Pancreas (tissue), 10 donors: ENCODE measurements around the gene ERBB4. TPM values are rescaled to one million over a fixed set of nuclear protein-coding genes. Genes with fewer than 3 reads are reported as not detected.

Source experiments
- ATAC-seq, 4 donors: fragments of 200-7000 bp; cut with Tn5 transposase; one replicate each; pipeline versions ENCODE4 v1.8.0 to v1.9.1; 2020; ENCODE audit warnings: mild to moderate bottlenecking in 4 of 4, moderate library complexity in 4 of 4
- DNase-seq, 6 donors: peaks; one replicate each; pipeline ENCODE4 v3.0.0-alpha.2; 2020
- FAIRE-seq: peaks from 2 replicates; lab custom pipeline; 2012; peaks lifted over from hg19 to GRCh38; lab: Jason Lieb, UNC
- H3K27ac ChIP-seq, 4 donors: fragments of 200-600 bp; sonication (generic); 1 replicate in 3 of 4; 2 replicates in 1 of 4; pipeline versions ENCODE4 v1.5.0 to v1.8.0; 2020
- H3K27me3 ChIP-seq, 4 donors: fragments of 200-600 bp; one replicate each; pipeline ENCODE4 v1.8.0; 2021
- H3K36me3 ChIP-seq, 3 donors: fragments of 200-600 bp; sonication (generic) in 1 of 3; one replicate each; pipeline versions ENCODE4 v1.5.0 to v1.8.0; 2020 to 2021
- H3K4me1 ChIP-seq, 3 donors: fragments of 200-600 bp; one replicate each; pipeline ENCODE4 v1.8.0; 2021
- H3K4me3 ChIP-seq, 4 donors: fragments of 200-600 bp; sonication (generic) in 2 of 4; one replicate each; pipeline versions ENCODE4 v1.5.0 to v1.8.0; 2020 to 2021
- H3K9me3 ChIP-seq, 4 donors: fragments of 200-600 bp; one replicate each; pipeline ENCODE4 v1.8.0; 2021
- WGBS, 2 donors: extraction: QIAGEN DNeasy Blood & Tissue Kit; methylation state at CpG; one replicate each; pipeline ENCODE4 v1.1.7; 2013; 5-methylcytosine and 5-hydroxymethylcytosine counted together
- intact Hi-C, 3 donors: fragments of 100-400 bp; cut with DNase I; formaldehyde crosslinking; loops; one replicate each; pipeline versions ENCODE4 v1.11.1 to v1.14.2; 2022
- polyA plus RNA-seq, 2 donors: library from polyadenylated mRNA; stranded (reverse); fragments of 200-250 nt; gene quantifications; one replicate each; pipeline ENCODE4 v1.2.3, GENCODE V29; 2013
- total RNA-seq, 6 donors: library from RNA; stranded (reverse); fragmentation: NEBNext Ultra II Directional in 4 of 6; extraction: Animal tissue kit (Norgen Biotek cat#: 25700) in 4 of 6; gene quantifications; one replicate each; pipeline versions ENCODE4 v1.2.1 to v1.2.4, GENCODE V29; 2021 to 2023
- TF ChIP-seq, protein P1 (sequence below), 4 donors: fragments of 200-600 bp; sonication (generic) in 3 of 4; IDR thresholded peaks; one replicate each; pipeline versions ENCODE4 v1.5.0 to v1.8.0; 2021; ENCODE audit warnings: antibody characterized with exemption in 4 of 4
- donor health status: healthy with polysubstance abuse.
- donor health status: DM: no; HTN: no; CAD: no; lungs with moderate emphysema.
- donor health status: DM: no; HTN: no; CAD: no.
- donor health status: control.
- donor health status: control.
- donor health status: Bipolar disorder and iron deficiency.
- donor health status: DM: yes; HTN: yes; CAD: no.
- donor health status: DM: no; HTN: no; CAD: no.
- donor health status: DM: no; HTN: no; CAD: no.
- donor health status: DM: yes; HTN: yes; CAD: no.

ERBB4 gene
- total and polyA plus RNA-seq, 8 donors = 0.30 to 5.0 (median 3.3) TPM

DNA sequence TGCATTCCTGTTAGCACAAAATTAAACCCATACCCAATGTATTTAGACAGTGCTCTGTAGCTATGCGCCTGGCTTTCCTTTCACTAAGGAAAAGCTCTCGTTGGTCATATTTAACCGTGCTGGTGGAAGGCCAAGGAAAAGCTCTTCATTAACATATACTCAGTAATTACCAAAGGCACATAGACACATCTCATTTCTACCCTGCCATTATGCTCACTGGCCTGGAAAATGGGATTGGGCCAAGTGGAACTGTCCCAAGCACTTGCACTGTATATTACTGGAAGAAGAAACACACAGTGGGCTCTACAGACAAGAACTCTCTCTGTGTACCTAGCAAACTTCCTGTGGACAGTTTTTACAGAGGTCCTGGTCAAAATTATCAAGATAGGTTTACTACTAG, 274.4 kb downstream of the ERBB4 start:
- WGBS, 2 donors = 93 to 97% methylated on average over 3 of the region's 3 CpGs
- H3K36me3 ChIP-seq = no peaks in the 10 kb centered on the region
- no peaks in the 10 kb centered on the region for H3K9me3 ChIP-seq
- no peaks in the 10 kb centered on the region for H3K27me3 ChIP-seq
- ATAC-seq (no peak), DNase-seq (no peak), FAIRE-seq (no peak)
- TF ChIP-seq, protein P1, sequence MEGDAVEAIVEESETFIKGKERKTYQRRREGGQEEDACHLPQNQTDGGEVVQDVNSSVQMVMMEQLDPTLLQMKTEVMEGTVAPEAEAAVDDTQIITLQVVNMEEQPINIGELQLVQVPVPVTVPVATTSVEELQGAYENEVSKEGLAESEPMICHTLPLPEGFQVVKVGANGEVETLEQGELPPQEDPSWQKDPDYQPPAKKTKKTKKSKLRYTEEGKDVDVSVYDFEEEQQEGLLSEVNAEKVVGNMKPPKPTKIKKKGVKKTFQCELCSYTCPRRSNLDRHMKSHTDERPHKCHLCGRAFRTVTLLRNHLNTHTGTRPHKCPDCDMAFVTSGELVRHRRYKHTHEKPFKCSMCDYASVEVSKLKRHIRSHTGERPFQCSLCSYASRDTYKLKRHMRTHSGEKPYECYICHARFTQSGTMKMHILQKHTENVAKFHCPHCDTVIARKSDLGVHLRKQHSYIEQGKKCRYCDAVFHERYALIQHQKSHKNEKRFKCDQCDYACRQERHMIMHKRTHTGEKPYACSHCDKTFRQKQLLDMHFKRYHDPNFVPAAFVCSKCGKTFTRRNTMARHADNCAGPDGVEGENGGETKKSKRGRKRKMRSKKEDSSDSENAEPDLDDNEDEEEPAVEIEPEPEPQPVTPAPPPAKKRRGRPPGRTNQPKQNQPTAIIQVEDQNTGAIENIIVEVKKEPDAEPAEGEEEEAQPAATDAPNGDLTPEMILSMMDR (IDR thresholded peaks at IDR 0.05) = no peak
- H3K4me1 ChIP-seq = no peaks in the 10 kb centered on the region
- intact Hi-C loops = no loop called here
- H3K4me3 ChIP-seq = no peak overlapping the region
- no peak overlapping the region for H3K27ac ChIP-seq

DNA sequence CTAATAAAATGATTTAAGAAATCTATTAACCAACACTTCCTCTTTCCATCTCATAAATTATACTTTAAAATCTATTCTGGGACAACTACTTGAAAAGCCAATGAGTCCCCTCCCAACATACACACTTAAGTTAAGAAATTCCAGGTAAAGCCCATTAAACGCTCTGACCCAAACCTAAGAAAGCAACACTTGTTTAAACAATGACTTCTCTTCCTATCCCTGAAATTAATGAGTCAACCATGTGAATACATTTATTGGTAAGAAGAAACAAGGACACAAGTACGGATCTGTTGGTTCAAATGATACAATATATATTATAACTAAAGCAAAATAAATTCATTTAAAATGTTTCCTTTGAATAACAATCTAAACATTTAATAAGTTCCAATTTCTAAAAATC, 279.4 kb downstream of the ERBB4 start:
- Histone ChIP-seq H3K4me1 (no peaks in the 10 kb centered on the region), H3K36me3 (no peaks in the 10 kb centered on the region), H3K27me3 (no peaks in the 10 kb centered on the region), H3K4me3 (no peak overlapping the region), H3K9me3 (no peaks in the 10 kb centered on the region), H3K27ac (no peak overlapping the region)
- TF ChIP-seq, protein P1 (IDR thresholded peaks at IDR 0.05) = no peak
- WGBS, 2 donors = 82 to 87% methylated on average over 2 of the region's 2 CpGs
- intact Hi-C loops = no loop called here
- no peak for DNase-seq
- no peak for FAIRE-seq
- no peak for ATAC-seq

DNA sequence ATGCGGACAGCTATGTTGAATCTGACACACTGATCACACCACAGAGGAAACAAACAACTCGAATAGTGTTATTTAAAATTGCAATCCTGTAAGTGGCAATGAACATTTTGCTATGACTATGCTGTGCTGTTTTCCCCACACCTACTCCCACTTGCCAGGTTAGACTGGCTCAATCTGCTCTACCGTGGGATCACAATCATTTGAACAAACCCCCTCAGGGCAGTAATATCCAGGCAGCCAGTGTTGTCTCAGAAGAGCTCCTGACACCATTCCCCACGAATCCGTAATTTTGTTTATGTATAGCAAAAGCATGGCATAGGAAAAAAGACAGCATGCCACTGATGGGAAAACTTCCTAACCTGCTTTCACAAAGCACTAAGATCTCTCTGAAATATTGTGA, 284.3 kb downstream of the ERBB4 start:
- no peaks in the 10 kb centered on the region for H3K27me3 ChIP-seq
- H3K4me3 ChIP-seq = no peak overlapping the region
- WGBS, 2 donors = 67 to 70% methylated on average over 5 of the region's 5 CpGs
- intact Hi-C loops = no loop called here
- H3K27ac ChIP-seq = no peak overlapping the region
- no peaks in the 10 kb centered on the region for H3K4me1 ChIP-seq
- DNase-seq = no peak
- FAIRE-seq = no peak
- no peak for ATAC-seq
- H3K9me3 ChIP-seq = no peaks in the 10 kb centered on the region
- H3K36me3 ChIP-seq = no peaks in the 10 kb centered on the region
- TF ChIP-seq, protein P1 (IDR thresholded peaks at IDR 0.05) = no peak

DNA sequence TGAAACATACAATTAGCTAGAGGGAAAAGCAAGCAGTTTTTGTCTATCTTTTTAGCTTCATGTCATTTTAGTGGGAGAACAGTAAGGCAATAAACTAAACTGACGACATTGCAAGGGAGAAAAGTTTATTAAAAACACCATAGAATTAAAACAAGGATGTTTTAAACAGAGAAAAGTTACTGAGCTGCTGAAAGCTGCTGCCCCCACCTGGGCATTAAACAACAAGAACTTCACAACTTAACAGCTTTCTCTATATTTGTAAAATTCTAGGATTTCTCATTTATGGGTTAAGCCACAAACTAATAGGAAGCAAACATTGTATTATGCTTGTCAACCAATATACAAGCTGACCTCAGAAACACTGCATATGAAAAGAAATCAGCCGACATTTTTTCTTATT, 289.2 kb downstream of the ERBB4 start:
- Histone ChIP-seq H3K27me3 (no peaks in the 10 kb centered on the region), H3K4me3 (no peak overlapping the region), H3K36me3 (no peaks in the 10 kb centered on the region), H3K9me3 (no peaks in the 10 kb centered on the region), H3K4me1 (no peaks in the 10 kb centered on the region), H3K27ac (no peak overlapping the region)
- no peak for DNase-seq
- 46 to 50% methylated on average over 2 of the region's 2 CpGs for WGBS, 2 donors
- ATAC-seq = no peak
- intact Hi-C loops = no loop called here
- FAIRE-seq = no peak
- TF ChIP-seq, protein P1 (IDR thresholded peaks at IDR 0.05) = no peak

DNA sequence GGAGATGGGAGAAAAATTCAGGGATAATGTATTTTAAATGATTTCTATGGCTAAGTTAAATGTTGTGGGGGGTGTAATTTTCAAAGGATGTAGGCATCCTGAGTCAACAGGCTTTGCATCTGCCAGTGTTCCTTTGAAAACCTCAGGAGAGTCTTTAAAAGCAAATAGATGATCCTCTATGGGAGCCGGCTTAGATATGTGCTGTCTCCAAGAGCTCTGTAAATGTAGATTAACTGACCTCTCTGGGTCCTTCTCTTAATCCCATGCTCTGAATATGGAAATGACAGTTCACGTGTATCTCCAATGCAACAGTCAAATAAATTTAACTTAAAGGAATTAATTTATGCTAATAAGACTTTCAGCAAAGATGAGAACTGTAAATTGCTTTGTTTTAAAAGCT, 292.7 kb downstream of the ERBB4 start:
- no peak for DNase-seq
- Histone ChIP-seq H3K27me3 (no peaks in the 10 kb centered on the region), H3K4me3 (no peak overlapping the region), H3K4me1 (no peaks in the 10 kb centered on the region), H3K27ac (no peak overlapping the region), H3K36me3 (no peaks in the 10 kb centered on the region), H3K9me3 (no peaks in the 10 kb centered on the region)
- ATAC-seq = no peak
- 85% methylated on average over 2 of the region's 2 CpGs for WGBS, 2 donors
- intact Hi-C loops = no loop called here
- TF ChIP-seq, protein P1 (IDR thresholded peaks at IDR 0.05) = no peak
- FAIRE-seq = no peak
